Keratinocyte (primary cell): ENCODE measurements around the gene TIFAB. TPM values are rescaled to one million over a fixed set of nuclear protein-coding genes. Genes with fewer than 3 reads are reported as not detected.

ENCODE experiments used
- DNase-seq: peaks from one replicate; pipeline ENCODE4 v3.0.0-alpha.2; 2011; ENCODE audit warnings: low read depth, missing footprints, low spot score
- FAIRE-seq: peaks from 2 replicates; lab custom pipeline; 2011; peaks lifted over from hg19 to GRCh38; lab: Jason Lieb, UNC
- H2AFZ ChIP-seq: 2 replicates; pipeline ENCODE4 v1.6.0; 2012; ENCODE audit warnings: low read length, control low read depth, inconsistent platforms; ENCODE audit not compliant: control insufficient read depth
- H3K27ac ChIP-seq: 2 replicates; pipeline ENCODE4 v1.5.1; 2011; ENCODE audit warnings: low read length; ENCODE audit not compliant: control insufficient read depth, insufficient read depth
- H3K27me3 ChIP-seq: 3 replicates; pipeline ENCODE4 v1.6.0; 2011; ENCODE audit warnings: low read length; ENCODE audit not compliant: control insufficient read depth, insufficient read depth; ENCODE audit errors: extremely low read depth
- H3K36me3 ChIP-seq, 2 experiments: 2 replicates in 1 of 2; 3 replicates in 1 of 2; pipeline ENCODE4 v1.5.1; 2011; ENCODE audit warnings: low read length in 2 of 2, mild to moderate bottlenecking in 1 of 2; ENCODE audit not compliant: control insufficient read depth in 2 of 2, insufficient read depth in 2 of 2; ENCODE audit errors: extremely low read depth in 1 of 2
- H3K4me1 ChIP-seq: 3 replicates; pipeline ENCODE4 v1.5.1; 2011; ENCODE audit warnings: low read length; ENCODE audit not compliant: control insufficient read depth, insufficient read depth; ENCODE audit errors: extremely low read depth
- H3K4me2 ChIP-seq: 3 replicates; pipeline ENCODE4 v1.6.0; 2011; ENCODE audit warnings: low read depth, low read length; ENCODE audit not compliant: control insufficient read depth, insufficient read depth; ENCODE audit errors: extremely low read depth
- H3K4me3 ChIP-seq, 3 experiments: fragments of 200-600 bp in 1 of 3; sonication (generic) in 1 of 3; 2 replicates in 2 of 3; 3 replicates in 1 of 3; pipeline ENCODE4 v1.5.1; 2011 to 2016; ENCODE audit warnings: low read length in 3 of 3, mild to moderate bottlenecking in 3 of 3, control low read depth in 2 of 3, inconsistent platforms in 1 of 3, low read depth in 1 of 3, mixed read lengths in 1 of 3, mixed run types in 1 of 3, moderate library complexity in 1 of 3; ENCODE audit not compliant: control insufficient read depth in 2 of 3, insufficient read depth in 2 of 3; ENCODE audit errors: extremely low read depth in 1 of 3
- H3K79me2 ChIP-seq: 2 replicates; pipeline ENCODE4 v1.6.0; 2012; ENCODE audit warnings: low read length; ENCODE audit not compliant: control insufficient read depth, insufficient read depth
- H3K9ac ChIP-seq: 3 replicates; pipeline ENCODE4 v1.6.0; 2011; ENCODE audit warnings: low read length; ENCODE audit not compliant: control insufficient read depth, insufficient read depth; ENCODE audit errors: extremely low read depth
- H3K9me1 ChIP-seq: 3 replicates; pipeline ENCODE4 v1.6.0; 2011; ENCODE audit warnings: low read length; ENCODE audit not compliant: control insufficient read depth, insufficient read depth; ENCODE audit errors: extremely low read depth
- H3K9me3 ChIP-seq: 2 replicates; pipeline ENCODE4 v1.5.1; 2012; ENCODE audit warnings: low read depth, low read length; ENCODE audit not compliant: control insufficient read depth
- H4K20me1 ChIP-seq: 3 replicates; pipeline ENCODE4 v1.6.0; 2011; ENCODE audit warnings: low read length; ENCODE audit not compliant: control insufficient read depth, insufficient read depth; ENCODE audit errors: extremely low read depth
- CTCF ChIP-seq, 3 experiments: IDR thresholded peaks in 1 of 3; conservative IDR thresholded peaks in 1 of 3; optimal IDR thresholded peaks in 1 of 3; 2 replicates in 2 of 3; 3 replicates in 1 of 3; pipeline versions ENCODE3 to v1.5.1; 2011; ENCODE audit warnings: low read length in 3 of 3, mild to moderate bottlenecking in 3 of 3, moderate library complexity in 2 of 3, control low read depth in 1 of 3, inconsistent platforms in 1 of 3; ENCODE audit not compliant: insufficient read depth in 2 of 3; ENCODE audit errors: extremely low read depth in 1 of 3
- EZH2 ChIP-seq: IDR thresholded peaks from one replicate; pipeline ENCODE4 v1.6.1; 2012; ENCODE audit warnings: inconsistent platforms, mild to moderate bottlenecking, low read length, moderate library complexity
- dilution Hi-C: fragments of 300-500 bp; cut with MboI; formaldehyde crosslinking; loops from one replicate; pipeline ENCODE4 v1.7.0; 2020; ENCODE audit warnings: low sequenced_read_pairs; ENCODE audit not compliant: extremely low pct_ligation_motif_present
- polyA plus RNA-seq, 5 experiments: library from polyadenylated mRNA; depleted of rRNA in 3 of 5; stranded (reverse) in 3 of 5; stranded (forward) in 1 of 5; unstranded in 1 of 5; fragments of >200 nt; gene quantifications; 1 replicate in 1 of 5; 2 replicates in 3 of 5; 3 replicates in 1 of 5; pipeline versions ENCODE4 v1.2.1 to v1.2.3, GENCODE V29; 2011 to 2012; ENCODE audit warnings: missing spikeins in 2 of 5, low read depth in 1 of 5, low replicate concordance in 1 of 5

Gene TIFAB
- polyA plus RNA-seq, 1 donor (not counting 4 experiments of a cell fraction or from before 2014, with no cell fraction given) = not detected

- no peak for FAIRE-seq
- dilution Hi-C loops = loop anchor here (25.0 kb wide), 1 partner anchor 366 kb away; the partner anchor contains the start of gene SLC25A48
- no peaks in the 10 kb centered on the region for H4K20me1 ChIP-seq
- peaks cover 12% of the 10 kb centered on the region for H3K4me1 ChIP-seq
- no peaks in the 10 kb centered on the region for H3K9me1 ChIP-seq
- TF ChIP-seq CTCF (optimal IDR thresholded peaks at IDR 0.05 in 1 of 3, IDR thresholded peaks at IDR 0.05 in 1 of 3, conservative IDR thresholded peaks at IDR 0.05 in 1 of 3; ENCODE audit: extremely low read depth in 1 of 3, insufficient read depth in 2 of 3, low read length in 3 of 3) = no peak
- H3K9me3 ChIP-seq = no peaks in the 10 kb centered on the region
- H3K27ac ChIP-seq = no peak overlapping the region
- no peak overlapping the region for H2AFZ ChIP-seq
- H3K4me3 ChIP-seq = no peak overlapping the region
- H3K79me2 ChIP-seq = no peaks in the 10 kb centered on the region
- H3K27me3 ChIP-seq = no peaks in the 10 kb centered on the region
- no peak overlapping the region for H3K9ac ChIP-seq
- no peak for DNase-seq
- H3K36me3 ChIP-seq = no peaks in the 10 kb centered on the region
- no peak overlapping the region for H3K4me2 ChIP-seq
Measured at GRCh38 chr5:135471726-135472125, 19.6 kb upstream of the TIFAB start.

- dilution Hi-C loops = loop anchor here (10.0 to 25.0 kb wide), 2 partner anchors 265 to 367 kb away; partner anchors contain the start of gene SLC25A48
- no peak for DNase-seq
Measured at GRCh38 chr5:135469911-135470310, 17.8 kb upstream of the TIFAB start.

More at GRCh38 chr5:135469911-135470310, 17.8 kb upstream of the TIFAB start:
- H3K79me2 ChIP-seq = no peaks in the 10 kb centered on the region
- no peak overlapping the region for H2AFZ ChIP-seq
- no peak overlapping the region for H3K9ac ChIP-seq
- H3K9me3 ChIP-seq = no peaks in the 10 kb centered on the region
- no peak overlapping the region for H3K4me3 ChIP-seq
- H3K4me2 ChIP-seq = no peak overlapping the region
- FAIRE-seq = peak; percentile 36
- no peak overlapping the region for H3K27ac ChIP-seq
- H3K4me1 ChIP-seq = peaks cover 12% of the 10 kb centered on the region
- peaks cover 9% of the 10 kb centered on the region for H3K27me3 ChIP-seq
- H4K20me1 ChIP-seq = no peaks in the 10 kb centered on the region
- H3K9me1 ChIP-seq = no peaks in the 10 kb centered on the region
- no peak for TF ChIP-seq CTCF (optimal IDR thresholded peaks at IDR 0.05 in 1 of 3, IDR thresholded peaks at IDR 0.05 in 1 of 3, conservative IDR thresholded peaks at IDR 0.05 in 1 of 3; ENCODE audit: extremely low read depth in 1 of 3, insufficient read depth in 2 of 3, low read length in 3 of 3)
- no peak for TF ChIP-seq EZH2
- H3K36me3 ChIP-seq = no peaks in the 10 kb centered on the region
